ENCODE data around the gene ATP8B1.

DNA sequence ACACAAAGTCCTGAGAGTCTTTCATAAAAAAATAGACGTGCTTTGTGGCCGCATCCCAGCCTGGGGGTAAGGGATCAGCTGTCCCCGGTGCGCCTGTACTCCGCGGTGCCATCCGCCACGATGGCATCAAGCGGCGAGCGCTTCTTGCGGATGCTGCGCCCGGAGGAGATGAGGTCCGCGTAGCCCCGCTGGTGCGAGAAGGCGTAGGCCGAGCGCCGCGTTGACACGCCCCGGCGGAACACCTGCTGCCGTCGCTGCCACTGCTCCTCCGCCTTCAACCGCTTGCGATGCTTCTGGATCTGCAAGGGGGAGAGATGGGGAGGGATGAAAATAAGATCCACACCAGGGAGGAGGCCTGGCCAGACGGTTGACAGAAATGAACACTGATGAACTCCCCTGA is 154.7 kb downstream of the ATP8B1 start:
- no peak for TF ChIP-seq EZH2 (IDR thresholded peaks at IDR 0.05; ENCODE audit: borderline replicate concordance, low read depth, low read length, severe bottlenecking)
- no peak for TF ChIP-seq POLR2A (IDR thresholded peaks at IDR 0.05; ENCODE audit: low read depth, low read length)
- TF ChIP-seq, protein P1, sequence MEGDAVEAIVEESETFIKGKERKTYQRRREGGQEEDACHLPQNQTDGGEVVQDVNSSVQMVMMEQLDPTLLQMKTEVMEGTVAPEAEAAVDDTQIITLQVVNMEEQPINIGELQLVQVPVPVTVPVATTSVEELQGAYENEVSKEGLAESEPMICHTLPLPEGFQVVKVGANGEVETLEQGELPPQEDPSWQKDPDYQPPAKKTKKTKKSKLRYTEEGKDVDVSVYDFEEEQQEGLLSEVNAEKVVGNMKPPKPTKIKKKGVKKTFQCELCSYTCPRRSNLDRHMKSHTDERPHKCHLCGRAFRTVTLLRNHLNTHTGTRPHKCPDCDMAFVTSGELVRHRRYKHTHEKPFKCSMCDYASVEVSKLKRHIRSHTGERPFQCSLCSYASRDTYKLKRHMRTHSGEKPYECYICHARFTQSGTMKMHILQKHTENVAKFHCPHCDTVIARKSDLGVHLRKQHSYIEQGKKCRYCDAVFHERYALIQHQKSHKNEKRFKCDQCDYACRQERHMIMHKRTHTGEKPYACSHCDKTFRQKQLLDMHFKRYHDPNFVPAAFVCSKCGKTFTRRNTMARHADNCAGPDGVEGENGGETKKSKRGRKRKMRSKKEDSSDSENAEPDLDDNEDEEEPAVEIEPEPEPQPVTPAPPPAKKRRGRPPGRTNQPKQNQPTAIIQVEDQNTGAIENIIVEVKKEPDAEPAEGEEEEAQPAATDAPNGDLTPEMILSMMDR (IDR thresholded peaks at IDR 0.05; ENCODE audit: extremely low read depth in 1 of 2, insufficient read depth in 1 of 2, low read depth in 1 of 2, low read length in 2 of 2): no peak
- no peak for TF ChIP-seq POLR2AphosphoS5 (IDR thresholded peaks at IDR 0.05; ENCODE audit: insufficient read depth, low read depth, low read length)
- no peak for TF ChIP-seq GATA2 (IDR thresholded peaks at IDR 0.05; ENCODE audit: insufficient read depth, insufficient read length, low read depth, low read length)
- TF ChIP-seq, protein P2, sequence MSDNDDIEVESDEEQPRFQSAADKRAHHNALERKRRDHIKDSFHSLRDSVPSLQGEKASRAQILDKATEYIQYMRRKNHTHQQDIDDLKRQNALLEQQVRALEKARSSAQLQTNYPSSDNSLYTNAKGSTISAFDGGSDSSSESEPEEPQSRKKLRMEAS (IDR thresholded peaks at IDR 0.05; ENCODE audit: insufficient read depth, insufficient read length): no peak
- no peak for TF ChIP-seq FOS (IDR thresholded peaks at IDR 0.05; ENCODE audit: borderline replicate concordance, insufficient read depth, low read length)

Measured in endothelial cell of umbilical vein (primary cell).